Muscle of leg (tissue), 11 donors: ENCODE measurements around the gene MEF2B. TPM values are rescaled to one million over a fixed set of nuclear protein-coding genes. Genes with fewer than 3 reads are reported as not detected.

Source experiments
- DNase-seq: peaks from one replicate; pipeline ENCODE4 v3.0.0; 2013
- H3K27ac ChIP-seq: one replicate; pipeline ENCODE4 v1.5.1; 2013; ENCODE audit warnings: mild to moderate bottlenecking, low read length, control low read depth
- H3K27me3 ChIP-seq: one replicate; pipeline ENCODE4 v1.6.1; 2013; ENCODE audit warnings: low read length; ENCODE audit not compliant: control insufficient read depth, insufficient read depth
- H3K36me3 ChIP-seq: one replicate; pipeline ENCODE4 v1.6.1; 2013; ENCODE audit warnings: low read length; ENCODE audit not compliant: control insufficient read depth, insufficient read depth
- H3K4me1 ChIP-seq: one replicate; pipeline ENCODE4 v1.6.1; 2013; ENCODE audit warnings: low read length; ENCODE audit not compliant: control insufficient read depth, insufficient read depth
- H3K4me3 ChIP-seq: one replicate; pipeline ENCODE4 v1.5.1; 2013; ENCODE audit warnings: low read length, control low read depth
- H3K9me3 ChIP-seq: replicated peaks from 2 replicates; pipeline ENCODE4 v1.6.1; 2013; ENCODE audit warnings: low read depth, low read length; ENCODE audit not compliant: control insufficient read depth
- WGBS: methylation state at CpG from one replicate; pipeline ENCODE4 v1.1.5; 2013; ENCODE audit warnings: missing lambda C conversion rate; ENCODE audit not compliant: insufficient coverage; 5-methylcytosine and 5-hydroxymethylcytosine counted together
- polyA plus RNA-seq, 8 donors: library from polyadenylated mRNA; unstranded; fragments of 120-200 nt; gene quantifications; one replicate each; pipeline versions ENCODE4 v1.2.1 to v1.2.3, GENCODE V29; 2013; ENCODE audit warnings: inconsistent platforms in 1 of 8, low replicate concordance in 1 of 8; ENCODE audit not compliant: insufficient read length in 8 of 8, insufficient read depth in 1 of 8
- total RNA-seq: library from RNA; stranded (reverse); fragments of 120-200 nt; gene quantifications from one replicate; pipeline ENCODE4 v1.2.4, GENCODE V29; 2013

MEF2B gene
- total and polyA plus RNA-seq, 9 donors: 0.33 to 3.7 (median 1.3) TPM

DNA sequence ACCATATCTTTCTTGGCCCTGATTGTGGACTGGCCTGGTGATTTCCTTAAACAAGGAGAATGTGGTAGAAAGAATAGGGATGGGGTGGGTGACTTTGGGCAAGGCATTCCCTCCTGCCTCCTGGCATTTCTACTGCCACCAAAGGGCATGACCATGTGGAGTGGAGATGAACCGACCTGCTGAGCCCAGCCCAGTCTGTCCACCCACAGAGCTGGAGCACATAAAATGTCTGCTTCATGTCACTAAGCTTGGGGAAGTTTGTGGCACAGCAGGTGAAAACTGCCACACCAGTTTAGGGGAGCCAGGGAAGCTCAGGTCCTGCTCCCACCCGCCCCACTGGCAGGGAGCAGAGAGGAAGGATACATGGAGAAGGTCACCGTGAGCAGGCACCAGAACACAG, 38.1 kb downstream of the MEF2B start:
- peaks cover 17% of the 10 kb centered on the region for H3K4me1 ChIP-seq
- H3K9me3 ChIP-seq: peaks cover 11% of the 10 kb centered on the region
- H3K36me3 ChIP-seq: peaks cover 4% of the 10 kb centered on the region
- WGBS: 100% methylated on average over 2 of the region's 3 CpGs
- DNase-seq: no peak
- H3K27me3 ChIP-seq: no peaks in the 10 kb centered on the region
- H3K4me3 ChIP-seq: no peak overlapping the region
- H3K27ac ChIP-seq: no peak overlapping the region

DNA sequence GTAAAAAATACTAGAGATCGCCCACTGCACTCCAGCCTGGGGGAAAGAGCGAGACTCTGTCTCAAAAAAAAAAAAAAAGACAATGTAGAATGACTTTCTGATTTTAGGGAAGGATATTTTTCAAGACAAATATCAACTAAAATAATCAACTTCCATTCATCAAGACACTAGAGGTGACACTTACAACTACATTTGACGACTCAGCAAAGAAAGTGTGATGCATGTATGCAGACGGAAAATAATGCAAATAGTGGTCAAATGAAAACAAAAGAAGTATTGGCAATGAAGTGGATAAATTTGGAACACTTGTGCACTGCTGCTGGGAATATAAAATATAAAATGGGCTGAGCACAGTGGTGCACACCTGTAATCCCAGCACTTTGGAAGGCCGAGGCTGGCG, 44.0 kb downstream of the MEF2B start:
- Histone ChIP-seq H3K27ac (no peak overlapping the region), H3K4me1 (no peaks in the 10 kb centered on the region), H3K36me3 (peaks cover 5% of the 10 kb centered on the region), H3K9me3 (no peaks in the 10 kb centered on the region), H3K27me3 (no peaks in the 10 kb centered on the region), H3K4me3 (no peak overlapping the region)
- 86% methylated on average over 1 of the region's 6 CpGs for WGBS
- DNase-seq: no peak

DNA sequence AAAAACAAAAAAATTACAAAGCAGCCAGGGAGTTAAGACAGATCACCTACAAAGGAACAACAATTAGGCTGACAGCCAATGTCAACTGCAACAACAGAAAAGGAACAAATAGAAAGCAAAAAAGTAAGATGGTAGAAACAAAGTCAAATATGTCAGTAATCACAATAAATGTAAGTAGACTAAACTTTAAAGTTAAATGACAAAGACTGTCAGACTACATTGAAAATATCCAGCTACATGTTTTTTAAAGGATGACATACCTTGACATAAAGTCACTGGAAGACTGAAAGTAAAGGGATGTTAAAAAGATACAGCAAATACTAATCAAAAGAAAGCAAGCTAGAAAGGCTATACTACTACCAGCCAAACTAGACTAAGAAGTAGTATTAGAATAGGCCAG, 46.7 kb downstream of the MEF2B start:
- no peaks in the 10 kb centered on the region for H3K4me1 ChIP-seq
- H3K9me3 ChIP-seq: no peaks in the 10 kb centered on the region
- peaks cover 24% of the 10 kb centered on the region for H3K36me3 ChIP-seq
- H3K4me3 ChIP-seq: no peak overlapping the region
- no peak for DNase-seq
- H3K27ac ChIP-seq: no peak overlapping the region
- no peaks in the 10 kb centered on the region for H3K27me3 ChIP-seq

DNA sequence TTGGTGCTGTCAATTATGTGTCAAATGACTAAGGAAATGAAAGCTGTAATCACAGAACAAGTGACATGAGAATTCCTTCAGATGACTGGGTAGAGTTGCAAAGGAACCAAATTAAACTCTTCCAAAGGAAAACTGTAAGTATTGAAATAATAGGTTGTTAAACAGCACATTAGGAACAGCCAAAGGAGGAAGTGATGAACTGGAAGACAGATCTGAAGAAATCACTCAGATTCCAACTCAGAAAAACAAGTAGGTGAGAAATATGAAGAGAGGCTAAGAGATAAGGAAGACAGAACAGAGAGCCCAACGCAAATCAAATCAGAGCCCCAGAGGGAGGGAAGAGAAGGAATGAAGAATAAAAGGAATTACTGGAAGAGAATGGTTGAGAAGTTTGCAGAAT, 47.2 kb downstream of the MEF2B start:
- no peaks in the 10 kb centered on the region for H3K27me3 ChIP-seq
- no peak overlapping the region for H3K27ac ChIP-seq
- no peak overlapping the region for H3K4me3 ChIP-seq
- WGBS: 100% methylated on average over 1 of the region's 1 CpG
- DNase-seq: no peak
- no peaks in the 10 kb centered on the region for H3K4me1 ChIP-seq
- peaks cover 24% of the 10 kb centered on the region for H3K36me3 ChIP-seq
- no peaks in the 10 kb centered on the region for H3K9me3 ChIP-seq

DNA sequence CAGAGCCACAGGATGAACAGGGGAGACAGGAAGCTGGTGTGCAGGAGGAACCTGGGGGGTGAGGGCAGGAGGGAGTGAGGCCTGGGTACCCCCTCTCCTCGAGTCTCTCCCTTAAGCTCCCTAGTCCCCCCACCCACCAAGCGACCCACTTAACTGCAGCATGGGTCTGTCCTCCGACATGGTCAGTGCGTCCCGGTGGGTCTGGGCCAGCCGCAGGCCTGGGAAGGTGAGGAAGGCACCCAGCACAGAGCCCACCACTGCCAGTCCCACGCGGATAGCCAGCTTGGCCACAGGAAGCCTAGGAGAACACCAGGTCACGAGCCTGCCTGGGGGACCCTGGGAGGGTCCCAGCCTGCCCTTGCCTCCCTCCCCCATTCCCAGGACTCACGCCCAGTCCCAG, 48.7 kb downstream of the MEF2B start:
- WGBS: 93% methylated on average over 6 of the region's 10 CpGs
- H3K27ac ChIP-seq: no peak overlapping the region

DNA sequence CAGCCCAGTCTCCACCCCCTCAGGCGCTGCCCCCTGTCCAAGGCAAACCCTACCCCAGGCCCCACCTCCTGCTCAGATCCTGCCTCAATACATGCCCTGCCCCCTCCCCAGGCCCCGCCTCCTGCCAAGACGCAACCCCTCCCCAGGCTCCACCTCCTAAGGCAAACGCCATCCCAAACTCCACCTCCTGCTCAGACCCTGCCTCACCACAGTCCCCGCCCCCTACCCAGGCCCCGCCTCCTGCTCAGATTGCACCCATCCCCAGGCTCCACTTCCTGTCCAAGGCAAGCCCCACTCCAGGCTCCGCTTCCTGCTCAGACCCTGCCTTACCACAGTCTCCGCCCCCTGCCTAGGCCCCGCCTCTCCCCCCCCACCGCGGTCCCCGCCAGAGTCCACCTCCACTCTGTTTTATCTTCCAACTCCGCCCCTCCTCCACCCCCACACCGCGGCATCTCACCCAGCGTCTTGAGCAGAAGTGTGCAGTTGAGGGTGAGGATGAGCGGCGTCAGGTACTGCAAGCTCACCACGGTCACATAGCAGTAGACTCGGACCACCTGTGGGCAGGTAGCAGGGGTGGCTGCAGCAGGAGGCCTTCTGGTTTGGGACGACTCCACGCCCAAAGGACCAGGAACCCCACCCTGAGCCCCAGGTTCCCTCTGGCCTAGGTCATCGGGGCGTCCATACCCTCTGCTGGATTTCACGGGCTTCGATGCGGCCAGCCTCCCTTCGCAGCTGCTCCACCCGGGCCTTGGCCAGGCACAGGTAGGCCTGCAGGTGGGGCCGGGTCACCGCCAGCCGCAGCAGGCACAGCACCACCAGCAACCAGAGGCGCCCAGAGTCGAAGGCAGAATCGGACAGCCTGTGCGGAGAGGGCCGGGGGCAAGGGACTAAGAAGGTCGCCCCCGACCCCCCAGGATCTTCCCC, 49.5 kb downstream of the MEF2B start:
- H3K9me3 ChIP-seq: no peaks in the 10 kb centered on the region
- H3K4me1 ChIP-seq: no peaks in the 10 kb centered on the region
- peaks cover 24% of the 10 kb centered on the region for H3K36me3 ChIP-seq
- DNase-seq: peak; percentile 52
- no peaks in the 10 kb centered on the region for H3K27me3 ChIP-seq
- WGBS: 45% methylated on average over 32 of the region's 39 CpGs
- no peak overlapping the region for H3K27ac ChIP-seq
- no peak overlapping the region for H3K4me3 ChIP-seq

More for the DNA sequence above, 48.7 kb downstream of the MEF2B start:
- Histone ChIP-seq H3K36me3 (peaks cover 24% of the 10 kb centered on the region), H3K4me3 (no peak overlapping the region), H3K27me3 (no peaks in the 10 kb centered on the region), H3K4me1 (no peaks in the 10 kb centered on the region), H3K9me3 (no peaks in the 10 kb centered on the region)
- DNase-seq: no peak

DNA sequence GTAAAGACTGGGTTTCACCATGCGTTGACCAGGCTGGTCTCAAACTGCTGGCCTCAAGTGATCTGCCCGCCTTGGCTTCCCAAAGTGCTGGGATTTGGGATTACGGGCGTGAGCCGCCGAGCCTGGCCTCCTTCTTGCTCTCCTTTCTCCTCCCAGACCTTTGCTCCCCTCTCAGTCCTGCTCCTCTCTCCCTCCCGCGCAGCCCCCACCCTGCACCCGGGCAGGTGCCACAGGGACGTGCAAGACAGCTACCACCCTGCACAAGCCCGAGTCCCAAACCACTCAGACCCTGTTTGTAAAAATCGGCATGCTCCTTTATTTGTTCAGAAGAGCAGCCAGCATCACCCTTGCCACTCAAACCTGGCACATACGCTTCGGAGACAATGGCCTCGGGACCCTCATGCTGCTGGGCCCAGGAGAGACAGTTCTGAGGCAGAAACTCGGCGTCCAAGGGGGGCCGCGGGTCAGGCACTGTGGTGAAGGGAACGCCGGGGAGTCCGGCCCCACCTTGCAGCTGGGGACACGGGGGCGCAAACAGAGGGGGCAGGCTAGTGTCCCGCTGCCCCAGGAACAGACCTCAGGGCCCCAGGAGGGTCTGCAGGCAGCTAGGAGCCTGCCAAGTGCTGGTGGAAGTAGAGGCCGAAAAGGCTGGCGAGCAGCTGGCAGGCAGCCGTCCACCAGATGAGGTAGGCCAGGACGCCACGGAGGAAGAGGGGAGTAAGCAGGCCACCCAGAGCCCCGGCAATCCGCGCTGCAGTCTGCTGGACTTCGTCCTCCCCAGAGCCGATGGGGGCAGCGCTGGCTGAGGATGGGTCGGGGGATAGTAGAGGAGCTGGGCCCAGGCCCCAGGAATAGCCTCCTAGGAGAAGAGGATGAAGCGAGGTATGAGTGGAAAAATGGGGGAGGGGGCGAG, 50.5 kb downstream of the MEF2B start:
- H3K27ac ChIP-seq: no peak overlapping the region
- no peaks in the 10 kb centered on the region for H3K27me3 ChIP-seq
- WGBS: 81% methylated on average over 37 of the region's 39 CpGs
- H3K9me3 ChIP-seq: no peaks in the 10 kb centered on the region
- peaks cover 24% of the 10 kb centered on the region for H3K36me3 ChIP-seq
- no peak overlapping the region for H3K4me3 ChIP-seq
- no peaks in the 10 kb centered on the region for H3K4me1 ChIP-seq
- no peak for DNase-seq

DNA sequence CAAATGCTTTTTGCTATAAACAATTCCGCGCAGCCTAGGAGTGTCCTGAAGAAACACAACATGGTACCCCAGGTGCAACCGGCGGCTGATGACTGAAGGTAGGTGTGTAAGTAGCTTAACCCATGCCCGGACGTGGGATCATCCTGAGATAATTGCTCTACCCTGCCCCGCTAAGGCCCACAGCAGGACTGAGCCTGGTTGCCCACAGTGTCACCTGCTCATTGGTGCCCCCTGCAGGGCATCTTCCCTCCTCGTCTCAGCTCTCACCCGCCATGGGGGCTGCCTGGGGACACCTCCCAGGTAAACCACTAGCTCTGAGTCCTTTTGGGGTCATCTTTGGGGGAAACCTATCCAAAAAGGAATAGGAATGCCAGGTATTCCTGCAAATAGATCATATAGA, 54.1 kb downstream of the MEF2B start:
- WGBS: 73% methylated on average over 3 of the region's 9 CpGs
- H3K4me1 ChIP-seq: peaks cover 20% of the 10 kb centered on the region
- H3K36me3 ChIP-seq: peaks cover 17% of the 10 kb centered on the region
- H3K4me3 ChIP-seq: no peak overlapping the region
- no peaks in the 10 kb centered on the region for H3K9me3 ChIP-seq
- no peak for DNase-seq
- no peaks in the 10 kb centered on the region for H3K27me3 ChIP-seq
- H3K27ac ChIP-seq: no peak overlapping the region

DNA sequence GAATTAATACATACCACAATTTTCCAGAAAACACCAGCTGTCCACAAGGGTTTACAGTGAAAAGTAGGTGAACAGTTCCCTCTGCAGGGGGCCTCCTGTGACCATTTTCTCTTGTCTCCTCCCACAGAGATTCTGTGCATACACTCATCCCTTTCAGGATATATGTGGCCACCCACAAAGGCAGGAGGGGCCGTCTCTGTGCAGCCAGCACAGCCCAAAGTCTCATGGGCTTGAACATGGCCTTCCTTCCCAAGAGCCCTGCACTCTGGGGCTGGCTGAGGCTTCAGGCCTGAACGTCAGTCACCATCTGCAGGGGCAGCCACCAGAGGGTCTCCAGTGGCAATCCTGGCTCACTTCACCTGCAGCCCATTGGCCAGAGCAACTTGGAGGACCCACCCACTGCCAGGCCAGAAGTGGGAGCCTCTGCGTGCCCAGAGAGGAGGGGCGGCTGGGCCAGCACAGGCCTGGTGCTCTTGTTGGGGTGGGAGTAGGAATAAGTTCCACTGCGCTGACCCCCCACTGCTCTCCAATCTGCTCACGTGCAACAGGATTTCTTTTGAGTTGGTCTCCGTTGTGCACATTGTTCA, 56.9 kb downstream of the MEF2B start:
- H3K36me3 ChIP-seq: peaks cover 2% of the 10 kb centered on the region
- H3K4me3 ChIP-seq: no peak overlapping the region
- 4% methylated on average over 2 of the region's 7 CpGs for WGBS
- no peaks in the 10 kb centered on the region for H3K27me3 ChIP-seq
- no peak overlapping the region for H3K27ac ChIP-seq
- H3K4me1 ChIP-seq: peaks cover 28% of the 10 kb centered on the region
- DNase-seq: no peak
- H3K9me3 ChIP-seq: no peaks in the 10 kb centered on the region
